Tibial nerve (tissue), 4 donors: ENCODE data around the gene SPAG17. TPM values are rescaled to one million over a fixed set of nuclear protein-coding genes. Genes with fewer than 3 reads are reported as not detected.

Source experiments
- DNase-seq, 2 donors: peaks; one replicate each; pipeline ENCODE4 v3.0.0-alpha.2; 2019; ENCODE audit warnings: low spot score in 2 of 2
- H3K27ac ChIP-seq, 4 donors: fragments of 200-600 bp; sonication (generic) in 3 of 4; one replicate each; pipeline ENCODE4 v1.5.1; 2017 to 2019; ENCODE audit warnings: mild to moderate bottlenecking in 1 of 4
- H3K27me3 ChIP-seq, 2 donors: fragments of 200-600 bp; sonication (generic) in 1 of 2; one replicate each; pipeline versions ENCODE4 v1.5.1 to v1.6.0; 2017 to 2019
- H3K36me3 ChIP-seq, 3 donors: fragments of 200-600 bp; sonication (generic); one replicate each; pipeline ENCODE4 v1.5.1; 2018 to 2019
- H3K4me1 ChIP-seq, 4 donors: fragments of 200-600 bp; sonication (generic) in 3 of 4; one replicate each; pipeline ENCODE4 v1.5.1; 2017 to 2019
- H3K4me3 ChIP-seq, 4 donors: fragments of 200-600 bp; sonication (generic) in 3 of 4; one replicate each; pipeline ENCODE4 v1.5.1; 2017 to 2019; ENCODE audit warnings: mild to moderate bottlenecking in 1 of 4, moderate library complexity in 1 of 4
- H3K9me3 ChIP-seq, 4 donors: fragments of 200-600 bp; sonication (generic) in 3 of 4; one replicate each; pipeline ENCODE4 v1.5.1; 2017 to 2019
- EP300 ChIP-seq, 2 donors: sonication (generic); formaldehyde crosslinking; IDR thresholded peaks; one replicate each; pipeline ENCODE4 v1.6.1; 2017; ENCODE audit warnings: antibody characterized with exemption in 2 of 2, mild to moderate bottlenecking in 1 of 2
- POLR2A ChIP-seq, 2 donors: fragments of 450-650 bp; IDR thresholded peaks; one replicate each; pipeline ENCODE4 v1.6.1; 2017; ENCODE audit warnings: antibody characterized with exemption in 2 of 2, mild to moderate bottlenecking in 2 of 2, moderate library complexity in 2 of 2
- WGBS, 2 donors: methylation state at CpG; one replicate each; pipeline ENCODE4 v1.1.5; 2018; 5-methylcytosine and 5-hydroxymethylcytosine counted together
- total RNA-seq, 4 donors: library from RNA; depleted of rRNA; stranded (reverse); fragments of >200 nt; gene quantifications; one replicate each; pipeline ENCODE4 v1.1.0, GENCODE V29; 2016
- TF ChIP-seq, protein P1 (sequence below), 5 experiments: fragments of 200-600 bp in 3 of 5; fragments of 450-650 bp in 2 of 5; sonication (generic) in 3 of 5; IDR thresholded peaks; one replicate each; pipeline ENCODE4 v1.5.1; 2016 to 2019; ENCODE audit warnings: antibody characterized with exemption in 5 of 5, mild to moderate bottlenecking in 3 of 5, moderate library complexity in 2 of 5

The SPAG17 gene
- total RNA-seq, result 1 to 10 TPM in 2 of 4 donors, under 1 TPM in 2; under 0.01 to 4.2 (median 1.2) TPM

GRCh38 chr1:118185084-118185832 lies at the start of gene SPAG17:
SPAG17 (minus strand) TSS chr1:118185228; CDS start chr1:118185157, 71 bp downstream.
- 5 to 9% methylated on average over 28 to 29 of the region's 30 CpGs for WGBS, 2 donors
- Histone ChIP-seq H3K27ac (no peak within 1 kb of the TSS), H3K4me3 (peak within 1 kb of the TSS in 3 of 4 donors; percentile 22 to 44 (median 28)), H3K4me1 (peaks cover 0 to 5% (median 0%) of the 10 kb centered on the region in 4 donors), H3K27me3 (no peaks in the 10 kb centered on the region), H3K9me3 (no peaks in the 10 kb centered on the region), H3K36me3 (no peaks in the 10 kb centered on the region)
- TF ChIP-seq POLR2A (IDR thresholded peaks at IDR 0.05) (no peak), EP300 (IDR thresholded peaks at IDR 0.05) (no peak)
- TF ChIP-seq, protein P1, sequence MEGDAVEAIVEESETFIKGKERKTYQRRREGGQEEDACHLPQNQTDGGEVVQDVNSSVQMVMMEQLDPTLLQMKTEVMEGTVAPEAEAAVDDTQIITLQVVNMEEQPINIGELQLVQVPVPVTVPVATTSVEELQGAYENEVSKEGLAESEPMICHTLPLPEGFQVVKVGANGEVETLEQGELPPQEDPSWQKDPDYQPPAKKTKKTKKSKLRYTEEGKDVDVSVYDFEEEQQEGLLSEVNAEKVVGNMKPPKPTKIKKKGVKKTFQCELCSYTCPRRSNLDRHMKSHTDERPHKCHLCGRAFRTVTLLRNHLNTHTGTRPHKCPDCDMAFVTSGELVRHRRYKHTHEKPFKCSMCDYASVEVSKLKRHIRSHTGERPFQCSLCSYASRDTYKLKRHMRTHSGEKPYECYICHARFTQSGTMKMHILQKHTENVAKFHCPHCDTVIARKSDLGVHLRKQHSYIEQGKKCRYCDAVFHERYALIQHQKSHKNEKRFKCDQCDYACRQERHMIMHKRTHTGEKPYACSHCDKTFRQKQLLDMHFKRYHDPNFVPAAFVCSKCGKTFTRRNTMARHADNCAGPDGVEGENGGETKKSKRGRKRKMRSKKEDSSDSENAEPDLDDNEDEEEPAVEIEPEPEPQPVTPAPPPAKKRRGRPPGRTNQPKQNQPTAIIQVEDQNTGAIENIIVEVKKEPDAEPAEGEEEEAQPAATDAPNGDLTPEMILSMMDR (IDR thresholded peaks at IDR 0.05), result no peak
- DNase-seq, result peak; percentile 47 to 62

DNA sequence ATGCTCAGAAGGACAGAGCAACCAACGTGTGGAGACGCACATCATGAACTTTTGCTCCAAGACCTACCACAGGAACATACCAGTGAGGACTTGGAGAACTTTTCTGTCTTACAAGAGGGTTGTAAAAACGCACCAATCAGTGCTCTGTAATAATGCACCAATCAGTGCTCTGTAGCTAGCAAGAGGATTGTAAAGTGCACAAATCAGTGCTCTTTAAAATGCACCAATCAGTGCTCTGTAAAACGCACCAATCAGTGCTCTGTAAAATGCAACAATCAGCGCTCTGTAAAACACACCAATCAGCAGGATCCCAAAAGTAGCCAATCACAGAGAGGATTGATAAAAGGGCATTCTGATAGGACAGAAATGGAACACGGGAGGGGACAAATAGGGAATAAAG lies 40.4 kb upstream of the SPAG17 start:
- no peaks in the 10 kb centered on the region for H3K9me3 ChIP-seq
- H3K27me3 ChIP-seq, result no peaks in the 10 kb centered on the region
- TF ChIP-seq EP300 (IDR thresholded peaks at IDR 0.05) (no peak), POLR2A (IDR thresholded peaks at IDR 0.05) (no peak)
- TF ChIP-seq, protein P1 (IDR thresholded peaks at IDR 0.05), result no peak
- H3K4me1 ChIP-seq, result no peaks in the 10 kb centered on the region
- DNase-seq, result no peak
- no peak overlapping the region for H3K27ac ChIP-seq
- H3K36me3 ChIP-seq, result no peaks in the 10 kb centered on the region
- no peak overlapping the region for H3K4me3 ChIP-seq
- WGBS, 2 donors, result 91 to 92% methylated on average over 6 of the region's 6 CpGs

DNA sequence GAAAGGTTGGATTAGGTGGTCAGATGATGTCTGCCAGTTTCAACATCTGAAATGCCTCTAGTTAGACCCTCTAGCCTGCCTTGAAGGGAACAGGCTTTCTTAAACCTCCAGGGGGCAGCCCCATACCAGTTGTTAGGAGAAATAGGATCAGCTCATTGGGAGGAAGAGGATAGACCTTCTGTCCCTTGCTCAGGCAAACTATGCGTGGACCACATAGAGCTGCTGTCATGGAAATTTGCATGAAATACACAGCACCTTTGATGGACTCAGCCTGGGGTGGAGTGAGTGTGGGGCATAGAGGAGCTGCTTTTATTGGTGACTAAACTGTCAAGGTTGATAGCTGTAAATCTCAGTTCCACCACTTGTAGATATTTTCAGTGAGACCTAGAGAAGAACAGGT lies 38.4 kb upstream of the SPAG17 start:
- no peaks in the 10 kb centered on the region for H3K27me3 ChIP-seq

DNA sequence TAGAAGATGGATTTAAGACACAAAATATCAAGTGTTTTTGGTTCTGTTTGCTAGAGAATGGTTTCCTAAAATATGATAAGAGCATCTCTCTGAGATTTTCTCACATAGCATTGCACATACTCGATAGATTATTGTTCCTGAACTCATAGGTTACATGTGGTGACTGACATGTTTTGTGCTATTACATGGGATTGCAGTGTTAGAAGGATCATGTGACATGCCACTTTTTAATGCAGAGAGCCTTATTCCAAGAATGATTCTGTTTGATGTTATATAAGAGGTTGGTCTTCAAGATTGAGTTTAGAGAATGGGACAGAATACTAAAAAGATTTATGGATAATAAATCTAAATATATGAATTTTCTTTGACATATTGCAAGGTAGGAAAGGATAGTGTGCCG lies 34.4 kb upstream of the SPAG17 start:
- H3K27me3 ChIP-seq, result no peaks in the 10 kb centered on the region
- no peaks in the 10 kb centered on the region for H3K9me3 ChIP-seq
- no peaks in the 10 kb centered on the region for H3K36me3 ChIP-seq
- H3K4me1 ChIP-seq, result no peaks in the 10 kb centered on the region
- no peak overlapping the region for H3K4me3 ChIP-seq
- DNase-seq, result no peak
- WGBS, 2 donors, result 83 to 84% methylated on average over 2 of the region's 2 CpGs
- H3K27ac ChIP-seq, result no peak overlapping the region
- TF ChIP-seq POLR2A (IDR thresholded peaks at IDR 0.05) (no peak), EP300 (IDR thresholded peaks at IDR 0.05) (no peak)
- TF ChIP-seq, protein P1 (IDR thresholded peaks at IDR 0.05), result no peak

More for the DNA sequence above, 38.4 kb upstream of the SPAG17 start:
- H3K36me3 ChIP-seq, result no peaks in the 10 kb centered on the region
- TF ChIP-seq EP300 (IDR thresholded peaks at IDR 0.05), result no peak
- TF ChIP-seq, protein P1 (IDR thresholded peaks at IDR 0.05), result peak in 1 of 5 experiments; percentile 15
- no peak overlapping the region for H3K4me3 ChIP-seq
- no peaks in the 10 kb centered on the region for H3K4me1 ChIP-seq
- no peak for DNase-seq
- no peaks in the 10 kb centered on the region for H3K9me3 ChIP-seq
- 38 to 52% methylated on average over 1 of the region's 1 CpG for whole genome bisulfite sequencing, 2 donors
- no peak overlapping the region for H3K27ac ChIP-seq

DNA sequence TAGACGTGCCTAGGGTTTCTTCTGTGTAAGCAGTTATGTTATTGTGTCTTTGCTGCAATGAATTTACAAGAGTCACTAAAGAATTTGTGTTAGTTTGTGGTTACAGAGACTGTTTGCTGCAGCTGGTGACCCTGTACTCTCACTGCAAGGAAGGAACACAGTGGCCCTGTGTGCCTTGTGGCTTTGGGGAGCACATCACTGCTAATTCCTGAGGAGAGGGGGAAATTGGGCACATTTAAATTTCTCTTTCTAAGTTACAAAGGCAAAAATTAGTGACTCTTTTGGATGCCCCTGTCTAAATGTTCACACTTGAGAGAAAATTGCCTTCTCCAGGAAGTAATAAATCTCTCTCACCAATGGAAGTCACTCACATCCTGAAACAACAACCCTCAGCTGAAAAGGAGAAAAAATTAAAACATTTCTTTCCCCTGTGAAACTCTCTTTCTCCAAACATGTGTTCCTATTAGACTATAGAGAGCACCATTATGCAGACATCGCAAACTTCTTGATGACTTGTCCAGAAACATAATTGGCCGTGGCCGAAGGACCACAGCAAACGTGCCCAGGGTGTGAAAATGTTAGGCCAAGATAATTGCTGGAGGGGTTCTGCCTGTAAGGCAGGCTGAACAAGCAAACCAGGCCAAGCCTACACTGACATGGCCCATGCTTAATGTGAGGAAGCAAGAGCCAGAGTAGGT lies 32.3 kb upstream of the SPAG17 start:
- H3K4me3 ChIP-seq, result no peak overlapping the region
- no peaks in the 10 kb centered on the region for H3K36me3 ChIP-seq
- 30% methylated on average over 5 of the region's 5 CpGs for WGBS, 2 donors
- no peaks in the 10 kb centered on the region for H3K27me3 ChIP-seq
- no peak for DNase-seq
- no peak overlapping the region for H3K27ac ChIP-seq
- H3K4me1 ChIP-seq, result no peaks in the 10 kb centered on the region
- H3K9me3 ChIP-seq, result peaks cover 0 to 5% (median 0%) of the 10 kb centered on the region in 4 donors
- TF ChIP-seq POLR2A (IDR thresholded peaks at IDR 0.05) (no peak), EP300 (IDR thresholded peaks at IDR 0.05) (no peak)
- TF ChIP-seq, protein P1 (IDR thresholded peaks at IDR 0.05), result no peak
